ENCODE measurements around the gene DAPP1. TPM values are rescaled to one million over a fixed set of nuclear protein-coding genes. Genes with fewer than 3 reads are reported as not detected.
A peak's percentile ranks its signal among the peaks of the same experiment; 100 is the strongest.

DAPP1 gene
- total and polyA plus RNA-seq, 10 of the 15 experiments (the other 5 are each of a cell fraction or from before 2014, with no cell fraction given): 46.5 to 147 (median 74.2) TPM

DNA sequence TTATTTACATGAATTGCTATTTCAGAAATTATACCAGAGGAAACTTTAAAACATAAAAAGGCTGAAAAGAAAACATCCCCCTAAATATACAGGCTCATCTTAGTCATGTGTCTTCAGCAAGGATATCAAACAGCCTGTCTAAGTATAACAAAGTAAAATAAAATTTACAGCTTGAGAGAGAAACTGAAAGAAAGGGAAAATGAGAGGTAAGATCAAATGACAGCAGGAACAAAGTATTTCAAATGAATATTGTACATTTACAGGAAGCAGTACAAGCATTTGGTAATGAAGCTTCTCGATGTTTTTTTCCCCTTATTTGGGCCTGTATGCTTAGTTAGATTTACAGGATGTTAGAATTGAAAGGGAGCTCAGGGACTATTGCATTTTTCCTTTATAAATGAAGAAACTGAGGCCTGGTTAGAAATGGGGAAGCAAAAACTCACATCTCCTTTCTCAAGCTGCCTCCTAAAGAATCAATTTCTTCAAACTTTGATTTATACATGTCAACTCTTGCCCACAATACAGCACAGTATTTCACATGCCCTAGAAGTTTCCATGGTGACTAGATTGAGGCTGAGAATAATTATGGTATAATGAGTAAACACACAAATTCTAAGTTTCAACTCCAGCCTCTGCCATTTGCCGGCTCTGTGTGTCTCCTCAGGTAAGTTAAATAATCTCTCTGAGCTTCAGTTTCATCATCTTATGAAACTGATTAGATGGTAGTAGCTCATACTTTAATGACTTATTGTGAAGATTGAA lies 29.3 kb downstream of the DAPP1 start (continued):
- TF ChIP-seq BRCA1 (IDR thresholded peaks at IDR 0.05; ENCODE audit: low read depth, low read length): no peak
- TF ChIP-seq SREBF1 (IDR thresholded peaks at IDR 0.05; ENCODE audit: low read length): no peak
- no peak for TF ChIP-seq TCF12 (IDR thresholded peaks at IDR 0.05; ENCODE audit: low read depth, low read length)
- 0 out of 4 replicates have a peak, but pooled peaks of 1 of the 2 experiments have one; percentile 8 for TF ChIP-seq EP300 (IDR thresholded peaks at IDR 0.05; ENCODE audit: borderline replicate concordance in 1 of 2, control insufficient read depth in 1 of 2, low read depth in 2 of 2, low read length in 2 of 2)
- TF ChIP-seq SMARCA5 (IDR thresholded peaks at IDR 0.05): no peak
- TF ChIP-seq RAD51 (IDR thresholded peaks at IDR 0.05): no peak
- TF ChIP-seq STAT1 (conservative IDR thresholded peaks at IDR 0.05): no peak
- TF ChIP-seq SP1 (IDR thresholded peaks at IDR 0.05; ENCODE audit: low read depth, low read length): no peak
- TF ChIP-seq IKZF1 (conservative IDR thresholded peaks at IDR 0.05): no peak
- TF ChIP-seq, protein P1, sequence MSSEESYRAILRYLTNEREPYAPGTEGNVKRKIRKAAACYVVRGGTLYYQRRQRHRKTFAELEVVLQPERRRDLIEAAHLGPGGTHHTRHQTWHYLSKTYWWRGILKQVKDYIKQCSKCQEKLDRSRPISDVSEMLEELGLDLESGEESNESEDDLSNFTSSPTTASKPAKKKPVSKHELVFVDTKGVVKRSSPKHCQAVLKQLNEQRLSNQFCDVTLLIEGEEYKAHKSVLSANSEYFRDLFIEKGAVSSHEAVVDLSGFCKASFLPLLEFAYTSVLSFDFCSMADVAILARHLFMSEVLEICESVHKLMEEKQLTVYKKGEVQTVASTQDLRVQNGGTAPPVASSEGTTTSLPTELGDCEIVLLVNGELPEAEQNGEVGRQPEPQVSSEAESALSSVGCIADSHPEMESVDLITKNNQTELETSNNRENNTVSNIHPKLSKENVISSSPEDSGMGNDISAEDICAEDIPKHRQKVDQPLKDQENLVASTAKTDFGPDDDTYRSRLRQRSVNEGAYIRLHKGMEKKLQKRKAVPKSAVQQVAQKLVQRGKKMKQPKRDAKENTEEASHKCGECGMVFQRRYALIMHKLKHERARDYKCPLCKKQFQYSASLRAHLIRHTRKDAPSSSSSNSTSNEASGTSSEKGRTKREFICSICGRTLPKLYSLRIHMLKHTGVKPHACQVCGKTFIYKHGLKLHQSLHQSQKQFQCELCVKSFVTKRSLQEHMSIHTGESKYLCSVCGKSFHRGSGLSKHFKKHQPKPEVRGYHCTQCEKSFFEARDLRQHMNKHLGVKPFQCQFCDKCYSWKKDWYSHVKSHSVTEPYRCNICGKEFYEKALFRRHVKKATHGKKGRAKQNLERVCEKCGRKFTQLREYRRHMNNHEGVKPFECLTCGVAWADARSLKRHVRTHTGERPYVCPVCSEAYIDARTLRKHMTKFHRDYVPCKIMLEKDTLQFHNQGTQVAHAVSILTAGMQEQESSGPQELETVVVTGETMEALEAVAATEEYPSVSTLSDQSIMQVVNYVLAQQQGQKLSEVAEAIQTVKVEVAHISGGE (CRISPR knock-in tag; IDR thresholded peaks at IDR 0.05): no peak
- TF ChIP-seq FOS (IDR thresholded peaks at IDR 0.05; ENCODE audit: borderline replicate concordance, extremely low read depth, insufficient read length): no peak
- TF ChIP-seq, protein P2, sequence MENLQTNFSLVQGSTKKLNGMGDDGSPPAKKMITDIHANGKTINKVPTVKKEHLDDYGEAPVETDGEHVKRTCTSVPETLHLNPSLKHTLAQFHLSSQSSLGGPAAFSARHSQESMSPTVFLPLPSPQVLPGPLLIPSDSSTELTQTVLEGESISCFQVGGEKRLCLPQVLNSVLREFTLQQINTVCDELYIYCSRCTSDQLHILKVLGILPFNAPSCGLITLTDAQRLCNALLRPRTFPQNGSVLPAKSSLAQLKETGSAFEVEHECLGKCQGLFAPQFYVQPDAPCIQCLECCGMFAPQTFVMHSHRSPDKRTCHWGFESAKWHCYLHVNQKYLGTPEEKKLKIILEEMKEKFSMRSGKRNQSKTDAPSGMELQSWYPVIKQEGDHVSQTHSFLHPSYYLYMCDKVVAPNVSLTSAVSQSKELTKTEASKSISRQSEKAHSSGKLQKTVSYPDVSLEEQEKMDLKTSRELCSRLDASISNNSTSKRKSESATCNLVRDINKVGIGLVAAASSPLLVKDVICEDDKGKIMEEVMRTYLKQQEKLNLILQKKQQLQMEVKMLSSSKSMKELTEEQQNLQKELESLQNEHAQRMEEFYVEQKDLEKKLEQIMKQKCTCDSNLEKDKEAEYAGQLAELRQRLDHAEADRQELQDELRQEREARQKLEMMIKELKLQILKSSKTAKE (IDR thresholded peaks at IDR 0.05; ENCODE audit: low read depth, poor library complexity, severe bottlenecking): no peak
- TF ChIP-seq, protein P3, sequence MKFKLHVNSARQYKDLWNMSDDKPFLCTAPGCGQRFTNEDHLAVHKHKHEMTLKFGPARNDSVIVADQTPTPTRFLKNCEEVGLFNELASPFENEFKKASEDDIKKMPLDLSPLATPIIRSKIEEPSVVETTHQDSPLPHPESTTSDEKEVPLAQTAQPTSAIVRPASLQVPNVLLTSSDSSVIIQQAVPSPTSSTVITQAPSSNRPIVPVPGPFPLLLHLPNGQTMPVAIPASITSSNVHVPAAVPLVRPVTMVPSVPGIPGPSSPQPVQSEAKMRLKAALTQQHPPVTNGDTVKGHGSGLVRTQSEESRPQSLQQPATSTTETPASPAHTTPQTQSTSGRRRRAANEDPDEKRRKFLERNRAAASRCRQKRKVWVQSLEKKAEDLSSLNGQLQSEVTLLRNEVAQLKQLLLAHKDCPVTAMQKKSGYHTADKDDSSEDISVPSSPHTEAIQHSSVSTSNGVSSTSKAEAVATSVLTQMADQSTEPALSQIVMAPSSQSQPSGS (IDR thresholded peaks at IDR 0.05; ENCODE audit: low read length): no peak
- TF ChIP-seq, protein P4, sequence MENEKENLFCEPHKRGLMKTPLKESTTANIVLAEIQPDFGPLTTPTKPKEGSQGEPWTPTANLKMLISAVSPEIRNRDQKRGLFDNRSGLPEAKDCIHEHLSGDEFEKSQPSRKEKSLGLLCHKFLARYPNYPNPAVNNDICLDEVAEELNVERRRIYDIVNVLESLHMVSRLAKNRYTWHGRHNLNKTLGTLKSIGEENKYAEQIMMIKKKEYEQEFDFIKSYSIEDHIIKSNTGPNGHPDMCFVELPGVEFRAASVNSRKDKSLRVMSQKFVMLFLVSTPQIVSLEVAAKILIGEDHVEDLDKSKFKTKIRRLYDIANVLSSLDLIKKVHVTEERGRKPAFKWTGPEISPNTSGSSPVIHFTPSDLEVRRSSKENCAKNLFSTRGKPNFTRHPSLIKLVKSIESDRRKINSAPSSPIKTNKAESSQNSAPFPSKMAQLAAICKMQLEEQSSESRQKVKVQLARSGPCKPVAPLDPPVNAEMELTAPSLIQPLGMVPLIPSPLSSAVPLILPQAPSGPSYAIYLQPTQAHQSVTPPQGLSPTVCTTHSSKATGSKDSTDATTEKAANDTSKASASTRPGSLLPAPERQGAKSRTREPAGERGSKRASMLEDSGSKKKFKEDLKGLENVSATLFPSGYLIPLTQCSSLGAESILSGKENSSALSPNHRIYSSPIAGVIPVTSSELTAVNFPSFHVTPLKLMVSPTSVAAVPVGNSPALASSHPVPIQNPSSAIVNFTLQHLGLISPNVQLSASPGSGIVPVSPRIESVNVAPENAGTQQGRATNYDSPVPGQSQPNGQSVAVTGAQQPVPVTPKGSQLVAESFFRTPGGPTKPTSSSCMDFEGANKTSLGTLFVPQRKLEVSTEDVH (IDR thresholded peaks at IDR 0.05; ENCODE audit: low read depth, partially characterized antibody): no peak
- TF ChIP-seq, protein P5, sequence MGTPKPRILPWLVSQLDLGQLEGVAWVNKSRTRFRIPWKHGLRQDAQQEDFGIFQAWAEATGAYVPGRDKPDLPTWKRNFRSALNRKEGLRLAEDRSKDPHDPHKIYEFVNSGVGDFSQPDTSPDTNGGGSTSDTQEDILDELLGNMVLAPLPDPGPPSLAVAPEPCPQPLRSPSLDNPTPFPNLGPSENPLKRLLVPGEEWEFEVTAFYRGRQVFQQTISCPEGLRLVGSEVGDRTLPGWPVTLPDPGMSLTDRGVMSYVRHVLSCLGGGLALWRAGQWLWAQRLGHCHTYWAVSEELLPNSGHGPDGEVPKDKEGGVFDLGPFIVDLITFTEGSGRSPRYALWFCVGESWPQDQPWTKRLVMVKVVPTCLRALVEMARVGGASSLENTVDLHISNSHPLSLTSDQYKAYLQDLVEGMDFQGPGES (IDR thresholded peaks at IDR 0.05): no peak
